Astrocyte (in vitro differentiated cells and primary cell): ENCODE data around the gene TMEM183A.

ENCODE experiments used
- EZH2 ChIP-seq: IDR thresholded peaks from 2 replicates; pipeline ENCODE4 v1.6.1; 2012; ENCODE audit warnings: mild to moderate bottlenecking, low read length, inconsistent platforms; ENCODE audit not compliant: insufficient read depth
- TF ChIP-seq, protein P1 (sequence below): IDR thresholded peaks from 2 replicates; pipeline ENCODE4 v1.5.1; 2011; ENCODE audit warnings: low read depth, mild to moderate bottlenecking, inconsistent platforms, low read length, moderate library complexity; ENCODE audit not compliant: insufficient read depth

DNA sequence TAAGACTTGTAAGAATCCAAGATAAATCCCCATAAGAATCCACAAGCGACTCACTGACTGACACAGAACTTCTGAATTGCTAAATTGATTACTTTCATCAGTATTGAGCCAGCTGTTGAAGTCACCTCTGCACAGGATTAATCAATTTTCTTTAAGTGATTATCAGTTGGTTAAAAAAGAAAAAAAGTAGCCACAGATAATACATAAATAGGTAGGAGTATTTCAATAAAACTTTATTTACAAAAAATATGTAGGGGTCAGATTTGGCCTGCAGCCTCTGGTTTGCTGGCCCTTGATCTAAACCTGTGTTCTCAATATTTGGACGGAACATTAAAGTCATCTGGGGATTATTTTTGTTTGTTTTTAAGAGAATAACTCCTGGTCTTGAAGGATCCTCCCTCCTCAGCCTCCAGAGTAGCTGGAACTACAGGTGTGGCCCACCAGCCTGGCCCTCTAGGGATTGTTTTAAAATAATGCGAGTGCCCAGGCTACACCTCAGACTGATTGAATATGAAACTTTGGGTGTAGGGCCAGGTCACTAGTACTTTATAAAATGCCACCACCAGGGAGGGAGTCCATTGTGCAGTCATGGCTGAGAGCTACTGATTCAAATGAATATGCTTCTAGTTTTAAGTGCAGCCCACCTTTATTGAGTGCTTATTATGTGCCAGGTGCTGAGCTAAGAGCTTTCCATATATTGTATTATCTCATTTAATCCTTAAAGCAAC is 6.8 kb upstream of the TMEM183A start:
- TF ChIP-seq, protein P1, sequence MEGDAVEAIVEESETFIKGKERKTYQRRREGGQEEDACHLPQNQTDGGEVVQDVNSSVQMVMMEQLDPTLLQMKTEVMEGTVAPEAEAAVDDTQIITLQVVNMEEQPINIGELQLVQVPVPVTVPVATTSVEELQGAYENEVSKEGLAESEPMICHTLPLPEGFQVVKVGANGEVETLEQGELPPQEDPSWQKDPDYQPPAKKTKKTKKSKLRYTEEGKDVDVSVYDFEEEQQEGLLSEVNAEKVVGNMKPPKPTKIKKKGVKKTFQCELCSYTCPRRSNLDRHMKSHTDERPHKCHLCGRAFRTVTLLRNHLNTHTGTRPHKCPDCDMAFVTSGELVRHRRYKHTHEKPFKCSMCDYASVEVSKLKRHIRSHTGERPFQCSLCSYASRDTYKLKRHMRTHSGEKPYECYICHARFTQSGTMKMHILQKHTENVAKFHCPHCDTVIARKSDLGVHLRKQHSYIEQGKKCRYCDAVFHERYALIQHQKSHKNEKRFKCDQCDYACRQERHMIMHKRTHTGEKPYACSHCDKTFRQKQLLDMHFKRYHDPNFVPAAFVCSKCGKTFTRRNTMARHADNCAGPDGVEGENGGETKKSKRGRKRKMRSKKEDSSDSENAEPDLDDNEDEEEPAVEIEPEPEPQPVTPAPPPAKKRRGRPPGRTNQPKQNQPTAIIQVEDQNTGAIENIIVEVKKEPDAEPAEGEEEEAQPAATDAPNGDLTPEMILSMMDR = no peak
- TF ChIP-seq EZH2 = no peak
